H1 (cell line): ENCODE data around the gene GSK3B. TPM values are rescaled to one million over a fixed set of nuclear protein-coding genes. Genes with fewer than 3 reads are reported as not detected.

ENCODE experiments used
- CTCF ChIA-PET: fragments of 300-600 bp; sonication (Branson Sonifier 250); formaldehyde crosslinking; loops from one replicate; lab custom pipeline; 2021; ENCODE audit not compliant: partially characterized antibody; lab: Charles Lee
- POLR2A ChIA-PET: fragments of 300-600 bp; sonication (Branson Sonifier 250); formaldehyde crosslinking; loops from one replicate; lab custom pipeline; 2021; ENCODE audit warnings: inconsistent platforms; ENCODE audit not compliant: partially characterized antibody; lab: Charles Lee
- DNase-seq, 2 experiments: peaks; one replicate each; pipeline versions ENCODE4 v3.0.0 to v3.0.0-alpha.2; 2010 to 2022; ENCODE audit warnings: low spot score in 2 of 2, low read depth in 1 of 2, mixed read lengths in 1 of 2
- FAIRE-seq: peaks from 2 replicates; lab custom pipeline; 2011; peaks lifted over from hg19 to GRCh38; lab: Jason Lieb, UNC
- H2AFZ ChIP-seq: 2 replicates; pipeline ENCODE4 v1.8.1; 2012; ENCODE audit warnings: low read length, inconsistent platforms
- H2AK5ac ChIP-seq: 2 replicates; pipeline ENCODE4 v1.6.1; 2013; ENCODE audit warnings: low read depth, low read length
- H2BK120ac ChIP-seq: replicated peaks from 2 replicates; pipeline ENCODE3; 2013; ENCODE audit warnings: low read depth, low read length, inconsistent platforms
- H2BK12ac ChIP-seq: 2 replicates; pipeline ENCODE4 v1.6.1; 2013; ENCODE audit warnings: low read depth, low read length
- H2BK15ac ChIP-seq: 2 replicates; pipeline ENCODE4 v1.6.1; 2013; ENCODE audit warnings: low read length
- H2BK20ac ChIP-seq: 2 replicates; pipeline ENCODE4 v1.6.1; 2013; ENCODE audit warnings: low read length
- H2BK5ac ChIP-seq: 2 replicates; pipeline ENCODE4 v1.6.1; 2013; ENCODE audit warnings: low read depth, low read length
- H3K14ac ChIP-seq: 2 replicates; pipeline ENCODE4 v1.6.1; 2013; ENCODE audit warnings: inconsistent platforms; ENCODE audit not compliant: insufficient read length
- H3K18ac ChIP-seq: 2 replicates; pipeline ENCODE4 v1.6.1; 2013; ENCODE audit warnings: low read length; ENCODE audit errors: extremely low read depth
- H3K23ac ChIP-seq: 2 replicates; pipeline ENCODE4 v1.6.1; 2013; ENCODE audit warnings: inconsistent platforms; ENCODE audit not compliant: insufficient read length
- H3K23me2 ChIP-seq: 2 replicates; pipeline ENCODE4 v1.6.1; 2013; ENCODE audit warnings: low read depth, low read length
- H3K27ac ChIP-seq: 2 replicates; pipeline ENCODE4 v1.6.1; 2011; ENCODE audit warnings: low read depth, low read length, inconsistent platforms
- H3K27me3 ChIP-seq, 4 experiments: replicated peaks in 1 of 4; 1 replicate in 1 of 4; 2 replicates in 3 of 4; pipeline versions ENCODE4 v1.6.1 to v1.8.1; 2011 to 2013; ENCODE audit warnings: low read length in 3 of 4, mild to moderate bottlenecking in 3 of 4, inconsistent platforms in 2 of 4, mixed read lengths in 2 of 4, moderate library complexity in 1 of 4; ENCODE audit not compliant: control insufficient read depth in 3 of 4, insufficient read depth in 3 of 4; ENCODE audit errors: extremely low read depth in 1 of 4
- H3K36me3 ChIP-seq, 4 experiments: 2 replicates each; pipeline versions ENCODE4 v1.6.1 to v1.8.1; 2011 to 2013; ENCODE audit warnings: mild to moderate bottlenecking in 4 of 4, low read length in 3 of 4, moderate library complexity in 2 of 4, control low read depth in 1 of 4, inconsistent platforms in 1 of 4; ENCODE audit not compliant: insufficient read depth in 4 of 4, control insufficient read depth in 2 of 4
- H3K4ac ChIP-seq: replicated peaks from 2 replicates; pipeline ENCODE3; 2013; ENCODE audit warnings: low read length, low read depth, mixed read lengths, inconsistent platforms; ENCODE audit not compliant: insufficient read length
- H3K4me1 ChIP-seq, 4 experiments: replicated peaks in 1 of 4; 1 replicate in 1 of 4; 2 replicates in 3 of 4; pipeline versions ENCODE4 v1.6.1 to v1.8.1; 2011 to 2013; ENCODE audit warnings: low read length in 3 of 4, inconsistent platforms in 2 of 4, mixed read lengths in 1 of 4; ENCODE audit not compliant: insufficient read depth in 4 of 4, control insufficient read depth in 3 of 4
- H3K4me2 ChIP-seq, 2 experiments: 2 replicates each; pipeline versions ENCODE4 v1.6.1 to v1.8.1; 2011 to 2013; ENCODE audit warnings: low read depth in 2 of 2, low read length in 2 of 2, control low read depth in 1 of 2, inconsistent platforms in 1 of 2, mild to moderate bottlenecking in 1 of 2; ENCODE audit not compliant: insufficient read depth in 1 of 2
- H3K4me3 ChIP-seq, 4 experiments: fragments of 200-600, 300-600 bp in 1 of 4; sonication (generic), shearing (Covaris generic), sonication (Bioruptor Twin) in 1 of 4; 2 replicates each; pipeline versions ENCODE4 v1.5.1 to v1.8.1; 2011 to 2016; ENCODE audit warnings: low read length in 4 of 4, low read depth in 3 of 4, control low read depth in 2 of 4, inconsistent platforms in 2 of 4, mild to moderate bottlenecking in 2 of 4, mixed read lengths in 1 of 4, moderate library complexity in 1 of 4; ENCODE audit not compliant: insufficient read depth in 2 of 4; ENCODE audit errors: extremely low read depth in 1 of 4
- H3K56ac ChIP-seq: replicated peaks from 2 replicates; pipeline ENCODE3; 2013; ENCODE audit warnings: low read depth, mild to moderate bottlenecking, mixed read lengths, low read length, inconsistent platforms; ENCODE audit not compliant: insufficient read length
- H3K79me1 ChIP-seq: 2 replicates; pipeline ENCODE4 v1.6.1; 2013; ENCODE audit warnings: low read depth, low read length, control low read depth
- H3K79me2 ChIP-seq, 2 experiments: 2 replicates each; pipeline versions ENCODE4 v1.6.1 to v1.8.1; 2012 to 2013; ENCODE audit warnings: low read length in 2 of 2, mild to moderate bottlenecking in 2 of 2, inconsistent platforms in 1 of 2; ENCODE audit not compliant: insufficient read depth in 2 of 2, control insufficient read depth in 1 of 2
- H3K9ac ChIP-seq, 4 experiments: replicated peaks in 1 of 4; 1 replicate in 1 of 4; 2 replicates in 3 of 4; pipeline versions ENCODE4 v1.6.1 to v1.8.1; 2011 to 2013; ENCODE audit warnings: low read depth in 3 of 4, low read length in 3 of 4, control low read depth in 2 of 4, mild to moderate bottlenecking in 2 of 4, moderate library complexity in 2 of 4, inconsistent platforms in 1 of 4; ENCODE audit errors: extremely low read depth in 1 of 4
- H3K9me3 ChIP-seq, 2 experiments: 2 replicates each; pipeline versions ENCODE4 v1.6.1 to v1.8.1; 2012 to 2013; ENCODE audit warnings: mild to moderate bottlenecking in 2 of 2, moderate library complexity in 2 of 2, control low read depth in 1 of 2, inconsistent platforms in 1 of 2, low read depth in 1 of 2, low read length in 1 of 2, mixed read lengths in 1 of 2; ENCODE audit not compliant: insufficient read depth in 2 of 2
- H4K20me1 ChIP-seq, 2 experiments: replicated peaks in 1 of 2; 2 replicates each; pipeline versions ENCODE3 to v1.8.1; 2011 to 2013; ENCODE audit warnings: inconsistent platforms in 2 of 2, low read length in 2 of 2, mild to moderate bottlenecking in 1 of 2; ENCODE audit not compliant: insufficient read depth in 2 of 2, control insufficient read depth in 1 of 2
- H4K5ac ChIP-seq: 2 replicates; pipeline ENCODE4 v1.6.1; 2013; ENCODE audit warnings: low read length, low read depth, mixed read lengths, inconsistent platforms; ENCODE audit not compliant: insufficient read length
- H4K8ac ChIP-seq: 2 replicates; pipeline ENCODE4 v1.8.0; 2013; ENCODE audit warnings: mild to moderate bottlenecking, moderate library complexity, low read length, inconsistent platforms; ENCODE audit not compliant: insufficient read depth; ENCODE audit errors: extremely low read depth
- H4K91ac ChIP-seq: replicated peaks from 2 replicates; pipeline ENCODE3; 2013; ENCODE audit warnings: low read length, mixed read lengths, inconsistent platforms; ENCODE audit not compliant: insufficient read length
- CBX5 ChIP-seq: fragments of 300-800, 300-1000 bp; sonication (generic); IDR thresholded peaks from 2 replicates; pipeline ENCODE4 v1.7.1; 2016; ENCODE audit warnings: antibody characterized with exemption, low read length, low read depth
- WGBS, 2 experiments: shearing (Covaris generic) in 1 of 2; methylation state at CpG; one replicate each; pipeline versions ENCODE4 v1.1.6 to v1.1.7; 2013 to 2015; ENCODE audit warnings: low lambda C conversion rate in 2 of 2, mixed read lengths in 2 of 2, inconsistent platforms in 1 of 2, low coverage in 1 of 2, missing lambda C conversion rate in 1 of 2; ENCODE audit not compliant: insufficient replicate concordance in 2 of 2, insufficient coverage in 1 of 2, insufficient read length in 1 of 2; ENCODE audit errors: extremely low coverage in 1 of 2, missing lambda C conversion rate in 1 of 2; 5-methylcytosine and 5-hydroxymethylcytosine counted together
- polyA plus RNA-seq, 7 experiments: library from polyadenylated mRNA; depleted of rRNA in 3 of 7; stranded (reverse) in 5 of 7; unstranded in 2 of 7; fragments of >200 nt in 5 of 7; fragments of 200-250 nt in 2 of 7; gene quantifications; 1 replicate in 5 of 7; 2 replicates in 1 of 7; 4 replicates in 1 of 7; pipeline versions ENCODE4 v1.2.1 to v1.2.3, GENCODE V29; 2011 to 2013; ENCODE audit warnings: missing spikeins in 2 of 7, mixed read lengths in 2 of 7
- total RNA-seq: library from RNA; stranded (reverse); fragmentation: NEBNext Ultra II Directional; extraction: Animal tissue kit (Norgen Biotek cat#: 25700); gene quantifications from 2 replicates; pipeline ENCODE4 v1.2.1, GENCODE V29; 2021

Gene GSK3B
- total and polyA plus RNA-seq, 2 of the 8 experiments (the other 6 are each of a cell fraction or from before 2014, with no cell fraction given) = 24.2 to 50.7 TPM

- no peak for DNase-seq
- no peaks in the 10 kb centered on the region for H3K9me3 ChIP-seq
- H3K27me3 ChIP-seq = no peaks in the 10 kb centered on the region
- TF ChIP-seq CBX5 = no peak
- no peak overlapping the region for H2BK20ac ChIP-seq
- POLR2A ChIA-PET = interaction anchor here (1.0 to 1.7 kb wide), 2 partner anchors 22 to 24 kb away, joined by 3 to 7 read pairs; partner anchors contain the start of gene GSK3B
- H3K23me2 ChIP-seq = no peaks in the 10 kb centered on the region
- H4K91ac ChIP-seq = no peak overlapping the region
- H4K8ac ChIP-seq = no peak overlapping the region
- peaks cover 3 to 98% of the 10 kb centered on the region in 2 experiments for H3K79me2 ChIP-seq
- H3K23ac ChIP-seq = no peak overlapping the region
- peaks cover 8% of the 10 kb centered on the region; the same call in 1 of the 2 replicates for H3K79me1 ChIP-seq
- H3K56ac ChIP-seq = no peak overlapping the region
- peaks cover 0 to 4% (median 0%) of the 10 kb centered on the region in 4 experiments; a peak in 1 of 7 replicates for H3K4me1 ChIP-seq
- H2AFZ ChIP-seq = no peak overlapping the region
- no peak overlapping the region for H3K9ac ChIP-seq
- no peak overlapping the region for H3K14ac ChIP-seq
- H4K20me1 ChIP-seq = peaks cover 3 to 4% of the 10 kb centered on the region in 2 experiments
- H3K18ac ChIP-seq = no peak overlapping the region
- H3K36me3 ChIP-seq = no peaks in the 10 kb centered on the region
- no peak overlapping the region for H3K4me2 ChIP-seq
- peak; percentile 42 for FAIRE-seq
- H2BK12ac ChIP-seq = no peak overlapping the region
- no peak overlapping the region for H2BK15ac ChIP-seq
- CTCF ChIA-PET = interaction anchor here (0.9 to 1.6 kb wide), 4 partner anchors 10 to 61 kb away, joined by 3 to 7 read pairs (median 4); no protein-coding TSS in a partner anchor
- H3K4ac ChIP-seq = no peak overlapping the region
- H2AK5ac ChIP-seq = no peak overlapping the region
- H3K27ac ChIP-seq = no peak overlapping the region
- H3K4me3 ChIP-seq = no peak overlapping the region
- WGBS, 2 experiments = 63% methylated on average over 6 of the region's 6 CpGs; no CpG with 5 or more reads in 1 of the 2 experiments
- H4K5ac ChIP-seq = no peak overlapping the region
- H2BK5ac ChIP-seq = no peak overlapping the region
- H2BK120ac ChIP-seq = no peak overlapping the region
Measured at GRCh38 chr3:120071259-120071658, 23.0 kb downstream of the GSK3B start.
